Choroid plexus epithelial cell (primary cell): ENCODE measurements around the gene NFATC1.

Experiments
- DNase-seq: peaks from one replicate; pipeline ENCODE4 v3.0.0-alpha.2; 2010; ENCODE audit warnings: low read depth
- H3K4me3 ChIP-seq: 2 replicates; pipeline ENCODE4 v1.5.1; 2011; ENCODE audit warnings: low read depth, mild to moderate bottlenecking, control low read depth, low read length, moderate library complexity
- CTCF ChIP-seq: conservative IDR thresholded peaks from 2 replicates; pipeline ENCODE4 v1.5.1; 2011; ENCODE audit warnings: low read depth, mild to moderate bottlenecking, control low read depth, inconsistent platforms, low read length, moderate library complexity

The NFATC1 gene

GRCh38 chr18:79576686-79577351 is 181.1 kb downstream of the NFATC1 start:
- DNase-seq = peak; percentile 67
- TF ChIP-seq CTCF = no peak
- H3K4me3 ChIP-seq = no peak overlapping the region

GRCh38 chr18:79577451-79578395 is 182.0 kb downstream of the NFATC1 start:
- no peak overlapping the region for H3K4me3 ChIP-seq
- DNase-seq = peak; percentile 33
- TF ChIP-seq CTCF = no peak

GRCh38 chr18:79578396-79579260 is 182.9 kb downstream of the NFATC1 start:
- no peak for TF ChIP-seq CTCF
- no peak overlapping the region for H3K4me3 ChIP-seq
- no peak for DNase-seq
